SK-N-MC (cell line): ENCODE data around the gene TREM1.

Experiments used
- EZH2 ChIP-seq: fragments of 200-600 bp; sonication (generic); IDR thresholded peaks from one replicate; pipeline ENCODE4 v1.6.1; 2017; ENCODE audit warnings: antibody characterized with exemption
- POLR2AphosphoS5 ChIP-seq: IDR thresholded peaks from 2 replicates; pipeline ENCODE4 v1.6.1; 2012; ENCODE audit warnings: mild to moderate bottlenecking, low read depth, low read length, borderline replicate concordance

DNA sequence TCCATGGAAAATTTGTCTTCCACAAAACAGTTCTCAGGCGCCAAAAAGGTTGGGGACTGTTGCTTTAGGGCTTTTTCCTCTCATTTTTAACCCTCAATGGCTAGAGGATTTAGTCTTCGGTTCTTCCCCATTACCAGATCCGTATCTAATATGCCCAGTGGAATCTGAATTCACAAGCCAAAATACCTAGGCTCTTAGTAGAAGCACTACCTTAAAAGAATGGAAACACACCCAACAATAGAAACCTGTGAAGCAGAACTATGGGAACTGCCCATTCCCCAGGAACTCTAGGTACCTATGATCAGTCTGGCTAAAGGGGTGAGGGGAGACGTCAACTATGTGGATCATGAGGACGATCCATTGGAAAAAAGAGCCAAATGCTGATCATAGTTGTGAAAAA lies 55.2 kb downstream of the TREM1 start:
- TF ChIP-seq POLR2AphosphoS5, result no peak
- TF ChIP-seq EZH2, result no peak
